ENCODE data around the gene GMDS. TPM values are rescaled to one million over a fixed set of nuclear protein-coding genes. Genes with fewer than 3 reads are reported as not detected.

The GMDS gene
- total and polyA plus RNA-seq, 2 of the 8 experiments (the other 6 are each of a cell fraction or from before 2014, with no cell fraction given): 16.8 to 50.0 TPM

- WGBS, 2 experiments (ENCODE audit: extremely low coverage in 1 of 2, insufficient coverage in 1 of 2, insufficient read length in 1 of 2, insufficient replicate concordance in 2 of 2, low coverage in 1 of 2, low lambda C conversion rate in 2 of 2, missing lambda C conversion rate in 1 of 2): 90% methylated on average over 13 of the region's 13 CpGs; no CpG with 5 or more reads in 1 of the 2 experiments
- Histone ChIP-seq H3K18ac (ENCODE audit: extremely low read depth, low read length) (no peak overlapping the region), H4K20me1 (replicated peaks in 1 of 2; ENCODE audit: control insufficient read depth in 1 of 2, insufficient read depth in 2 of 2, low read length in 2 of 2) (no peaks in the 10 kb centered on the region), H3K27me3 (replicated peaks in 1 of 4; ENCODE audit: control insufficient read depth in 3 of 4, extremely low read depth in 1 of 4, insufficient read depth in 3 of 4, low read length in 3 of 4) (no peaks in the 10 kb centered on the region), H3K9me3 (ENCODE audit: insufficient read depth in 2 of 2, low read depth in 1 of 2, low read length in 1 of 2) (peaks cover 3 to 8% of the 10 kb centered on the region in 2 experiments), H4K5ac (ENCODE audit: insufficient read length, low read depth, low read length) (no peak overlapping the region), H2BK20ac (ENCODE audit: low read length) (no peak overlapping the region), H2BK120ac (replicated peaks; ENCODE audit: low read depth, low read length) (no peak overlapping the region), H3K23ac (ENCODE audit: insufficient read length) (no peak overlapping the region), H3K79me1 (ENCODE audit: low read depth, low read length) (no peaks in the 10 kb centered on the region), H3K27ac (ENCODE audit: low read depth, low read length) (no peak overlapping the region), H2AFZ (ENCODE audit: low read length) (no peak overlapping the region), H2BK5ac (ENCODE audit: low read depth, low read length) (no peak overlapping the region), H3K4ac (replicated peaks; ENCODE audit: insufficient read length, low read depth, low read length) (no peak overlapping the region), H2AK5ac (ENCODE audit: low read depth, low read length) (no peak overlapping the region), H4K91ac (replicated peaks; ENCODE audit: insufficient read length, low read length) (no peak overlapping the region), H2BK15ac (ENCODE audit: low read length) (no peak overlapping the region), H3K4me1 (replicated peaks in 1 of 4; ENCODE audit: control insufficient read depth in 3 of 4, insufficient read depth in 4 of 4, low read length in 3 of 4) (peaks cover 4 to 16% (median 7%) of the 10 kb centered on the region in 4 experiments), H3K36me3 (ENCODE audit: control insufficient read depth in 2 of 4, insufficient read depth in 4 of 4, low read length in 3 of 4) (no peaks in the 10 kb centered on the region), H3K9ac (replicated peaks in 1 of 4; ENCODE audit: extremely low read depth in 1 of 4, low read depth in 3 of 4, low read length in 3 of 4) (no peak overlapping the region), H3K23me2 (ENCODE audit: low read depth, low read length) (no peaks in the 10 kb centered on the region), H3K14ac (ENCODE audit: insufficient read length) (no peak overlapping the region), H4K8ac (ENCODE audit: extremely low read depth, insufficient read depth, low read length) (no peak overlapping the region), H3K56ac (replicated peaks; ENCODE audit: insufficient read length, low read depth, low read length) (no peak overlapping the region), H3K79me2 (ENCODE audit: control insufficient read depth in 1 of 2, insufficient read depth in 2 of 2, low read length in 2 of 2) (no peaks in the 10 kb centered on the region), H3K4me3 (ENCODE audit: extremely low read depth in 1 of 4, insufficient read depth in 2 of 4, low read depth in 3 of 4, low read length in 4 of 4) (no peak overlapping the region), H3K4me2 (ENCODE audit: insufficient read depth in 1 of 2, low read depth in 2 of 2, low read length in 2 of 2) (no peak overlapping the region), H2BK12ac (ENCODE audit: low read depth, low read length) (no peak overlapping the region)
- FAIRE-seq (no peak), DNase-seq (ENCODE audit: low read depth in 1 of 2, low spot score in 2 of 2) (no peak)
- POLR2A ChIA-PET (ENCODE audit: partially characterized antibody): no interaction called here
- no peak for TF ChIP-seq BCL11A (IDR thresholded peaks at IDR 0.05; ENCODE audit: low read depth in 2 of 2, low read length in 2 of 2)
- no peak for TF ChIP-seq FOSL1 (IDR thresholded peaks at IDR 0.05; ENCODE audit: insufficient read depth, low read depth, low read length)
- TF ChIP-seq JUN (IDR thresholded peaks at IDR 0.05; ENCODE audit: low read depth, low read length): no peak
- TF ChIP-seq JUND (IDR thresholded peaks at IDR 0.05; ENCODE audit: low read length): no peak
- TF ChIP-seq TAF1 (IDR thresholded peaks at IDR 0.05; ENCODE audit: low read depth, low read length): no peak
- CTCF ChIA-PET (ENCODE audit: partially characterized antibody): no interaction called here
These were observed 404.8 kb downstream of the GMDS start for GRCh38 chr6:1840491-1841121.
